C4-2B (cell line): Measurements from ENCODE around the gene TK1.

Experiments
- H3K27ac ChIP-seq: fragments of 450-650 bp; 2 replicates; pipeline ENCODE4 v1.5.1; 2017
- CTCF ChIP-seq: fragments of 450-650 bp; conservative IDR thresholded peaks from 2 replicates; pipeline ENCODE4 v1.5.1; 2017; ENCODE audit warnings: mild to moderate bottlenecking
- ZFX ChIP-seq: fragments of 450-650 bp; IDR thresholded peaks from 2 replicates; pipeline ENCODE4 v1.6.1; 2017

Gene TK1

GRCh38 chr17:78132767-78133178, 54.1 kb downstream of the TK1 start:
- TF ChIP-seq ZFX = no peak
- TF ChIP-seq CTCF = no peak
- H3K27ac ChIP-seq = no peak overlapping the region

- no peak for TF ChIP-seq CTCF
- no peak for TF ChIP-seq ZFX
- no peak overlapping the region for H3K27ac ChIP-seq
These were observed 54.7 kb downstream of the TK1 start for GRCh38 chr17:78132084-78132676.

DNA sequence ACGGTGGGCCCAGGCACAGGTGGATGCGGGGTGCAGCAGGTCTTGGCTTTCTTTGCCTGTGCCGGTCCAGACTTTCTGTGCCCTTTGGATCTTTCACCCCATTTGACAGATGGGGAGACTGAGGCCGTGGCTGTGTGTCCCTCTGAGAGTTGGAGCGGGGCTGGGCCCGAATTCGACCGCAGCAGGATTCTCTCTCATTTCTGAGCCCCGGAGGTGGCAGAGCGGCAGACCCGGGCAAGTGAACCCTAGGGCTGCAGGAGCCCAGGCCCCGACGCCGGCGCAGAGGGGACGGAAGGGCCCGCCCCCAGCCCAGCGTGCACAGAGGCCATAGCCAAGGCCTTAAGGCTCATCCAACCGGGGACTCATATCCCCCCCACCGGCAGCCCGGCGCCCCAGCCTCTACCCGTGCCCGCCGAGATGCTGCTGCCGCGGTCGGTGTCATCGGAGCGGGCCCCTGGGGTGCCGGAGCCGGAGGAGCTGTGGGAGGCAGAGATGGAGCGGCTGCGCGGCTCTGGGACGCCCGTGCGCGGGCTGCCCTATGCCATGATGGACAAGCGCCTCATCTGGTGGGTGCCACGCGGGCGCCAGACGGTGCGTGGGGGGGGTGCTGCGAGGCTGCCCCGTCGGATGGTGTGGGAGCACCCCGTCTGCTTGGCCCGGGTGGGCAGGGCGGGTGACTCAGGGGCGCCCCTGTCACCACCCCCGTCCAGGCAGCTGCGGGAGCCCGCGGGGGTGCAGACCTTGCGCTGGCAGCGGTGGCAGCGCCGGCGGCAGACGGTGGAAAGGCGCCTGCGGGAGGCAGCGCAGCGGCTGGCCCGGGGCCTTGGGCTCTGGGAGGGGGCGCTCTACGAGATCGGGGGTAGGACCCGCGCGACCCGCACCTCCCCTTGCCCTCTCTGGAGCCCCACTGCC, 55.4 kb downstream of the TK1 start:
- TF ChIP-seq ZFX (no peak), CTCF (no peak)
- no peak overlapping the region for H3K27ac ChIP-seq

- H3K27ac ChIP-seq = peak within 1 kb of the TSS; percentile 97
- TF ChIP-seq CTCF = no peak
- TF ChIP-seq ZFX = no peak
These were observed 56.3 kb downstream of the TK1 start, which contains the start of gene TMC8 for GRCh38 chr17:78130437-78131101. Gene TMC8 (plus strand): TSS chr17:78130771. CDS start chr17:78131589, 818 bp downstream.

DNA sequence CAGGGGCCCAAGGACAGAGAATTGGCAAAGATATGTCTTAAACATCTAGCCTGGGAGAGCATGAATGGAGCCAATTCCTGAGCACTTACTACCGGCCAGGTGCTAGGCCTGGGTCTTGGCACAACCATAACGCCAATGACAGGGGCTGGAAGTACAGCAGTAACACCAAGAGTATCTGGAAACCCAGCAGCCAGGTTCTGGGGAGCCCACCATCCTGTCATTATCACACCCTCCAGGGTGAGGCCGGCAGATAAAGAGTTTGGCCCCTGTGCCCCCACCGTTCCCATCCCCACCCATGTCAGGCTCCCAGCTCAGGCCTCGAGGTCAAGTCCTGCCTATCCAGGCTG, 56.8 kb downstream of the TK1 start:
- H3K27ac ChIP-seq = peak overlapping the region; percentile 97
- TF ChIP-seq CTCF = no peak
- no peak for TF ChIP-seq ZFX

DNA sequence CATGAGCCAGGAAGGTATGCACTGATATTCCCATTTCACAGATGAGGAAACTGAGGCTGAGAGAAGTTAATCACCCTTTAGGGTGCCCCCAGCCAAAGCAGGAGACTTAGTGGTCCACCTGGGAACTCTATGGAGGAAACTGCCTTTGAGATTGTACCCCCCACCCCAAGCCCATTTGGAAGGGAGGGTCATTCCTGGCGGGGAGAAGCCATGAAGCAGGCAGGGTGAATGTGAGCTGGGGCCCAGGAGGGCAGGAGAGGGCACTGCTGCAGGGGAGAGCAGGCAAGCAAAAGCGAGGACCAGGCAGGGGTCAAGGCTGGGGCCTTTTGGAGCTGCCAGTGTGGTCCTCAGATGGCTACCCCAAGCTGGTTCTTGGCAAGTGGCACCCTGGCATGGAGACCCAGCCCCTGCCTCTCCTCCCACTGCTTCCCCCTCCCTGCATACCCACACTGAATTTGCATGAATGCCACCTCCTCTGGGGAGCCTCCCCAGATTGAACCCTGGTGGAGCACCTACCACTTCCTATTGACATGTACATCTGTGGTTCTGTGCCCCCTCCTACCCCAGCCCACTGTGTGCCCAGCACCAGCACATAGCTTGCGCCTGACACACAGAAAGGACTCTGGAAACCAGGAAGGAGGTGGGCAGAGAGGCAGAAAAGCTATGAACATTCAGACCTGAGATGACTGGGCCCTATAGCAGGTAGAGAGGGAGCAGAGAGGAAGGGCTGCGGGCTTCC, 57.3 kb downstream of the TK1 start:
- TF ChIP-seq CTCF = no peak
- TF ChIP-seq ZFX = no peak
- H3K27ac ChIP-seq = peak overlapping the region; percentile 97
